Colonic mucosa (tissue), 4 donors: ENCODE data around the gene XIAP. TPM values are rescaled to one million over a fixed set of nuclear protein-coding genes. Genes with fewer than 3 reads are reported as not detected.
A peak's percentile ranks its signal among the peaks of the same experiment; 100 is the strongest.
"Not testable (repeated sequence)": the region's sequence is repeated elsewhere in the genome, so short reads cannot be mapped to it uniquely, and the experiment has no call there.

Experiments
- DNase-seq: peaks from one replicate; pipeline ENCODE4 v3.0.0-alpha.2; 2020
- H3K27ac ChIP-seq: fragments of 200-600 bp; one replicate; pipeline ENCODE4 v1.8.0; 2021
- H3K27me3 ChIP-seq: fragments of 200-600 bp; one replicate; pipeline ENCODE4 v1.8.0; 2021
- H3K36me3 ChIP-seq: fragments of 200-600 bp; one replicate; pipeline ENCODE4 v1.8.0; 2021
- H3K4me1 ChIP-seq: fragments of 200-600 bp; one replicate; pipeline ENCODE4 v1.8.0; 2021; ENCODE audit warnings: mild to moderate bottlenecking
- H3K4me3 ChIP-seq: fragments of 200-600 bp; one replicate; pipeline ENCODE4 v1.8.0; 2021
- H3K9ac ChIP-seq, 2 donors: one replicate each; pipeline ENCODE4 v1.7.0; 2013; ENCODE audit warnings: control low read depth in 2 of 2, low read depth in 2 of 2, low read length in 2 of 2
- H3K9me3 ChIP-seq: fragments of 200-600 bp; one replicate; pipeline ENCODE4 v1.8.0; 2021
- intact Hi-C: fragments of 100-400 bp; cut with DNase I; formaldehyde crosslinking; loops from one replicate; pipeline ENCODE4 v1.14.1; 2022
- total RNA-seq, 2 donors: library from RNA; stranded (reverse); fragmentation: NEBNext Ultra II Directional in 1 of 2; extraction: Animal tissue kit (Norgen Biotek cat#: 25700) in 1 of 2; gene quantifications; one replicate each; pipeline ENCODE4 v1.2.1, GENCODE V29; 2021
- TF ChIP-seq, protein P1 (sequence below): fragments of 200-600 bp; IDR thresholded peaks from one replicate; pipeline ENCODE4 v1.8.0; 2022; ENCODE audit warnings: antibody characterized with exemption, mild to moderate bottlenecking
- donor health status: healthy.
- donor health status: DM: no; HTN: no; CAD: no.
- donor health status: DM: no; HTN: no; CAD: no.

XIAP gene
- total RNA-seq, 2 donors from 2014 or later, result 54.9 to 73.2 TPM

GRCh38 chrX:123884809-123885408, 25.1 kb downstream of the XIAP start:
- Histone ChIP-seq H3K9me3 (no peaks in the 10 kb centered on the region), H3K27ac (no peak overlapping the region), H3K36me3 (no peaks in the 10 kb centered on the region), H3K4me3 (no peak overlapping the region), H3K9ac (no peak overlapping the region), H3K27me3 (no peaks in the 10 kb centered on the region), H3K4me1 (no peaks in the 10 kb centered on the region)
- intact Hi-C loops, result no loop called here
- peak; percentile 53 for DNase-seq
- TF ChIP-seq, protein P1, sequence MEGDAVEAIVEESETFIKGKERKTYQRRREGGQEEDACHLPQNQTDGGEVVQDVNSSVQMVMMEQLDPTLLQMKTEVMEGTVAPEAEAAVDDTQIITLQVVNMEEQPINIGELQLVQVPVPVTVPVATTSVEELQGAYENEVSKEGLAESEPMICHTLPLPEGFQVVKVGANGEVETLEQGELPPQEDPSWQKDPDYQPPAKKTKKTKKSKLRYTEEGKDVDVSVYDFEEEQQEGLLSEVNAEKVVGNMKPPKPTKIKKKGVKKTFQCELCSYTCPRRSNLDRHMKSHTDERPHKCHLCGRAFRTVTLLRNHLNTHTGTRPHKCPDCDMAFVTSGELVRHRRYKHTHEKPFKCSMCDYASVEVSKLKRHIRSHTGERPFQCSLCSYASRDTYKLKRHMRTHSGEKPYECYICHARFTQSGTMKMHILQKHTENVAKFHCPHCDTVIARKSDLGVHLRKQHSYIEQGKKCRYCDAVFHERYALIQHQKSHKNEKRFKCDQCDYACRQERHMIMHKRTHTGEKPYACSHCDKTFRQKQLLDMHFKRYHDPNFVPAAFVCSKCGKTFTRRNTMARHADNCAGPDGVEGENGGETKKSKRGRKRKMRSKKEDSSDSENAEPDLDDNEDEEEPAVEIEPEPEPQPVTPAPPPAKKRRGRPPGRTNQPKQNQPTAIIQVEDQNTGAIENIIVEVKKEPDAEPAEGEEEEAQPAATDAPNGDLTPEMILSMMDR, result peak; percentile 42

GRCh38 chrX:123899701-123900100, 39.8 kb downstream of the XIAP start:
- no peaks in the 10 kb centered on the region for H3K4me1 ChIP-seq
- no peak for DNase-seq
- H3K27ac ChIP-seq, result no peak overlapping the region
- no peak overlapping the region for H3K4me3 ChIP-seq
- TF ChIP-seq, protein P1, result no peak
- H3K36me3 ChIP-seq, result no peaks in the 10 kb centered on the region
- H3K27me3 ChIP-seq, result no peaks in the 10 kb centered on the region
- intact Hi-C loops, result no loop called here
- no peaks in the 10 kb centered on the region for H3K9me3 ChIP-seq
- no peak overlapping the region for H3K9ac ChIP-seq

- intact Hi-C loops, H3K4me3 ChIP-seq, H3K9me3 ChIP-seq, H3K9ac ChIP-seq, H3K4me1 ChIP-seq, H3K27me3 ChIP-seq, H3K36me3 ChIP-seq: not testable (repeated sequence)
- peak; percentile 64 for DNase-seq
- H3K27ac ChIP-seq, result peak overlapping the region; percentile 37
Measured at GRCh38 chrX:123903261-123903660, 43.4 kb downstream of the XIAP start.

- Histone ChIP-seq H3K36me3 (no peaks in the 10 kb centered on the region), H3K4me3 (no peak overlapping the region), H3K9me3 (no peaks in the 10 kb centered on the region), H3K4me1 (no peaks in the 10 kb centered on the region), H3K27ac (peak overlapping the region; percentile 8), H3K9ac (no peak overlapping the region), H3K27me3 (no peaks in the 10 kb centered on the region)
- intact Hi-C loops, result no loop called here
- no peak for DNase-seq
- TF ChIP-seq, protein P1, result no peak
Measured at GRCh38 chrX:123905332-123905731, 45.5 kb downstream of the XIAP start.

GRCh38 chrX:123906557-123907316, 46.9 kb downstream of the XIAP start:
- Histone ChIP-seq H3K27ac (peak overlapping the region; percentile 22), H3K27me3 (no peaks in the 10 kb centered on the region), H3K4me3 (no peak overlapping the region), H3K9ac (no peak overlapping the region), H3K9me3 (no peaks in the 10 kb centered on the region), H3K36me3 (no peaks in the 10 kb centered on the region), H3K4me1 (no peaks in the 10 kb centered on the region)
- intact Hi-C loops, result no loop called here
- DNase-seq, result peak; percentile 56
- TF ChIP-seq, protein P1, result no peak

GRCh38 chrX:123909523-123909922, 49.7 kb downstream of the XIAP start:
- Histone ChIP-seq H3K9ac (no peak overlapping the region), H3K36me3 (no peaks in the 10 kb centered on the region), H3K9me3 (no peaks in the 10 kb centered on the region), H3K27me3 (no peaks in the 10 kb centered on the region), H3K27ac (no peak overlapping the region), H3K4me3 (no peak overlapping the region), H3K4me1 (no peaks in the 10 kb centered on the region)
- no peak for DNase-seq
- TF ChIP-seq, protein P1, result no peak
- intact Hi-C loops, result no loop called here
